KMS-11 (cell line): ENCODE results near the gene MSANTD1.

Source experiments
- H2AFZ ChIP-seq: fragments of 200-600 bp; sonication (generic); 2 replicates; pipeline ENCODE4 v1.6.1; 2016; ENCODE audit warnings: antibody characterized with exemption, mixed run types, low read depth
- H3K27ac ChIP-seq: fragments of 200-600 bp; sonication (generic); 2 replicates; pipeline ENCODE4 v1.6.1; 2016; ENCODE audit warnings: mild to moderate bottlenecking, mixed run types
- H3K27me3 ChIP-seq: fragments of 200-600 bp; sonication (generic); 2 replicates; pipeline ENCODE4 v1.6.1; 2017; ENCODE audit warnings: mild to moderate bottlenecking, low read depth, mixed run types, moderate library complexity; ENCODE audit not compliant: insufficient read depth
- H3K36me3 ChIP-seq: fragments of 200-600 bp; sonication (generic); 2 replicates; pipeline ENCODE4 v1.6.1; 2017; ENCODE audit warnings: mild to moderate bottlenecking, mixed run types; ENCODE audit not compliant: insufficient read depth
- H3K4me1 ChIP-seq: fragments of 200-600 bp; sonication (generic); 2 replicates; pipeline ENCODE4 v1.6.1; 2016; ENCODE audit warnings: mild to moderate bottlenecking, low read depth, mixed run types; ENCODE audit not compliant: poor library complexity, severe bottlenecking
- H3K4me2 ChIP-seq: fragments of 200-600 bp; sonication (generic); 2 replicates; pipeline ENCODE4 v1.7.0; 2016; ENCODE audit warnings: mild to moderate bottlenecking, mixed run types
- H3K4me3 ChIP-seq: fragments of 200-600 bp; sonication (generic); IDR thresholded peaks from 2 replicates; pipeline ENCODE4 v1.6.1; 2017; ENCODE audit warnings: low read depth, low read length, mixed read lengths; ENCODE audit not compliant: insufficient read depth
- H3K79me2 ChIP-seq: fragments of 200-600 bp; sonication (generic); 2 replicates; pipeline ENCODE4 v1.6.1; 2016; ENCODE audit warnings: low read depth, mixed run types; ENCODE audit not compliant: insufficient read depth
- H3K9ac ChIP-seq: fragments of 200-600 bp; sonication (generic); 2 replicates; pipeline ENCODE4 v1.6.1; 2016; ENCODE audit warnings: mild to moderate bottlenecking, mixed run types
- H4K20me1 ChIP-seq: fragments of 200-600 bp; sonication (generic); 2 replicates; pipeline ENCODE4 v1.6.1; 2016; ENCODE audit warnings: mild to moderate bottlenecking, mixed run types; ENCODE audit not compliant: insufficient read depth
- TF ChIP-seq, protein P1 (sequence below): fragments of 200-600 bp; sonication (generic); conservative IDR thresholded peaks from 2 replicates; pipeline ENCODE4 v1.6.1; 2017; ENCODE audit warnings: low read depth, mild to moderate bottlenecking, antibody characterized with exemption, low read length, moderate library complexity, mixed read lengths

Gene MSANTD1

DNA sequence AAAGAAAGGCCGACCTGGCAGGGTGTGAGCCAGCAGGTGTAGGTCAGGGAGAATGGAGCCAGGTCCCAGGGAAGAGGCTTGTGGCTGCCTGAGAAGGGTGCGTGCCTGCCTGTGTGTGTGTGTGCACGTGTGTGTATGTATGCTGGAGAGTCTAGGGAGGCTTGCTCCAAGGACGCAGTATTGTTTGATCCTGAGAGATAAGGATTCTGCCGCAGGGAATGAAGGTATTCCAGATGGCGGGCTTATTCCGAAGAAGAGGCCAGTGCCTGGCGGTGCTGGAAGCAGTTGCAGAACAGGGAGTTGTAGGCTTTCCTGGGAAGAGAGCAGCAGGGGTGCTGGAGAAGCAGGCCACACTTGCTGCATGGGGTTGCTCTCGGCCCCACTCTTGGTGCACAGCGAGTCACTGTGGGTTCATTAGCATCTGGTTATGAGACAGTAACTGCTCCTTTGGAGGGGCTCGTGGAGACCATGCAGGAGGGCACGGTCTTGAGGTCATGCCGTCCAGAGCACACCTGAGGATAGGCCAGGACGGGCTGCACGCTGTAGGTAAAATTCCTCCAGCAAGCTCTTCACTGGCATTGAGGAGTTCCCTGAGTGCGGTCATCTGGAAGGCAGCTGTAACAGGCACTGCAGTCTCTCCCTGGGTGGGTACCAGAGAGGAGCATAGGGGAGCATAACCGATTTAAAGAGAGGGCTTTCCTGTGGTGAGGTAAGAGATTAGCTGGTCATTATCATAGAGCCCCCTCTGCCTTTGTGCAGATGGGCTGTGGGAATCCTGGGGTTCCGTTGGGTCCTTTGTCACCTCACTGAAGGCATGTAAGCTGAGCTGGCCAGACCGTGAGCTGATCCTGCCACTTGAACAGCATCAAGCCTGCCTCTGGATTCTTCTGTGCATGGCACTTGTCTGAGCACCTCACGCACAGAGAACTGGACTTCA lies 29.9 kb upstream of the MSANTD1 start:
- H3K4me1 ChIP-seq = no peaks in the 10 kb centered on the region
- no peak overlapping the region for H3K27ac ChIP-seq
- no peak overlapping the region for H2AFZ ChIP-seq
- H3K79me2 ChIP-seq = no peaks in the 10 kb centered on the region
- H3K27me3 ChIP-seq = no peaks in the 10 kb centered on the region
- no peak overlapping the region for H3K4me3 ChIP-seq
- TF ChIP-seq, protein P1, sequence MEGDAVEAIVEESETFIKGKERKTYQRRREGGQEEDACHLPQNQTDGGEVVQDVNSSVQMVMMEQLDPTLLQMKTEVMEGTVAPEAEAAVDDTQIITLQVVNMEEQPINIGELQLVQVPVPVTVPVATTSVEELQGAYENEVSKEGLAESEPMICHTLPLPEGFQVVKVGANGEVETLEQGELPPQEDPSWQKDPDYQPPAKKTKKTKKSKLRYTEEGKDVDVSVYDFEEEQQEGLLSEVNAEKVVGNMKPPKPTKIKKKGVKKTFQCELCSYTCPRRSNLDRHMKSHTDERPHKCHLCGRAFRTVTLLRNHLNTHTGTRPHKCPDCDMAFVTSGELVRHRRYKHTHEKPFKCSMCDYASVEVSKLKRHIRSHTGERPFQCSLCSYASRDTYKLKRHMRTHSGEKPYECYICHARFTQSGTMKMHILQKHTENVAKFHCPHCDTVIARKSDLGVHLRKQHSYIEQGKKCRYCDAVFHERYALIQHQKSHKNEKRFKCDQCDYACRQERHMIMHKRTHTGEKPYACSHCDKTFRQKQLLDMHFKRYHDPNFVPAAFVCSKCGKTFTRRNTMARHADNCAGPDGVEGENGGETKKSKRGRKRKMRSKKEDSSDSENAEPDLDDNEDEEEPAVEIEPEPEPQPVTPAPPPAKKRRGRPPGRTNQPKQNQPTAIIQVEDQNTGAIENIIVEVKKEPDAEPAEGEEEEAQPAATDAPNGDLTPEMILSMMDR = no peak
- no peak overlapping the region for H3K9ac ChIP-seq
- peaks cover 3% of the 10 kb centered on the region; the same call in 1 of the 2 replicates for H3K36me3 ChIP-seq
- no peaks in the 10 kb centered on the region for H4K20me1 ChIP-seq
- H3K4me2 ChIP-seq = no peak overlapping the region

DNA sequence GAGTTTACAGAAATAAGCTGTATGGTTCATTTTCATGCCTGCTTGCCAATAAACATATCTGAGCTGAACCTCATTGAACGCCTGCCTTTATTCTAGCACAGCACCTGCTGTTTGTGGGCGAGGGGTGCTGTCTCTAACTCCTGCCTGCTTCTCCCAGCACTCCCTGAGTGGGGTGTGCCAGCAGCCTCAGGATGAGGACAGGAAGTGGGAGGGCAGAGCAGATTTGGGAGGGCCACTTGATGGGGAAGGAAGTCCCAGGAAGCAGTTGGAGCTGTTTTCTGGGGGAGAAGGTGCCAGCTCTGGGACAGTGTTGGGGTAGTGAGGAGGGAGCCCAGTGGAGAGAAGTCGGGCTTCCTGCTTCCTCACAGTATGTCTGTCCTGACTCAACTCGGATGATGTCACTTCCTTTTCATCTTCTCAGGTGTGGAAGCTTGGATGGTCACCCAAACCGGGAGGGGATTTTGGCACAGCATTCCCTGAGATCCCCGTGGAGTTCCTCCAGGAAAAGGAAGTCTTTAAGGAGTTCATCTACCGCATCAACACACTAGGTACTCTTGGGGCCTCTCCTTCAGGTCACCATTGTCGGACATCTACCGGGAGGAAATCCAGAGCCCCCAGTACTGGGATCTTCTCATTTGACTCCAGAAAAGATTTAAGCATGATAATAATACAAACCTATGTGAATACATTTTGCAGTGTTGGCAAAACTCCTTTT lies 29.0 kb upstream of the MSANTD1 start:
- H3K79me2 ChIP-seq = no peaks in the 10 kb centered on the region
- no peaks in the 10 kb centered on the region for H4K20me1 ChIP-seq
- TF ChIP-seq, protein P1 = no peak
- no peak overlapping the region for H3K9ac ChIP-seq
- no peak overlapping the region for H2AFZ ChIP-seq
- H3K27ac ChIP-seq = no peak overlapping the region
- H3K36me3 ChIP-seq = peaks cover 3% of the 10 kb centered on the region; the same call in 1 of the 2 replicates
- H3K27me3 ChIP-seq = no peaks in the 10 kb centered on the region
- no peak overlapping the region for H3K4me2 ChIP-seq
- H3K4me1 ChIP-seq = no peaks in the 10 kb centered on the region
- H3K4me3 ChIP-seq = no peak overlapping the region

DNA sequence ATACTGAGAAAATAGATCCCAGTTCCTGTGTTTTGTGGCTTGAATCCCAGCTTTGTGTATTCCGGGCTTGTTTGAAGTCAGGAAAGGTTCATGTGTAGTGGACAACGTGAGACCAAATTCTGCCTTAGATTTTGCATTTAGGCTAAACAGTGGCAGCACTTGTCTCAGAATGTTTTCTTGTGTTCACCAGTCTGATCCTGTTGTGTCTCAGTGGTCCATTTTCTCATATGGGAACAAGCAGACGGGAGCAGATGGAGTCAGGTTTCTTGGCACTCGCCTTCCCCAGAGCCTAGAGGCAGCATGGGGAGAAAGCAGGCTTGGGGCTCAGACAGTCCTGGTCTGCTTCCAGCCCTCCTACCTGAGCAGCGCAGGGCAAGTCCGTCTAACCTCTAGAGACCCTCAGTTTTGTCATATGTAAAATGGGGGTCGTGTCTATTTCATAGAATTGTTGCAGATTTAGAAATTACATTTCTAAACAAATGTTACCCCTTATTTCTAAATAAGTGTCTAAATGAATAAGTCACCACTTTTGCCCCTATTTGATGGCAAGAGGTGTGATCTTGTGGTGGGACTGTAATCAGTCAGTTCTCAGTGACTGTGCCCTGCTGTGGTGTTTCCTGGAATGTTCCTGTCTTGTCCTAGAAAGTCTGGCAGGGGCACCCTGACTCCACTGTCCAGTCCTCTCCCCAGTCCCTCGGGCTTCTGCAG lies 28.3 kb upstream of the MSANTD1 start:
- Histone ChIP-seq H3K79me2 (no peaks in the 10 kb centered on the region), H3K9ac (no peak overlapping the region), H3K4me1 (no peaks in the 10 kb centered on the region), H3K4me2 (no peak overlapping the region), H3K27ac (no peak overlapping the region), H3K4me3 (no peak overlapping the region), H3K27me3 (no peaks in the 10 kb centered on the region), H4K20me1 (no peaks in the 10 kb centered on the region), H2AFZ (no peak overlapping the region), H3K36me3 (peaks cover 3% of the 10 kb centered on the region; the same call in 1 of the 2 replicates)
- TF ChIP-seq, protein P1 = no peak

DNA sequence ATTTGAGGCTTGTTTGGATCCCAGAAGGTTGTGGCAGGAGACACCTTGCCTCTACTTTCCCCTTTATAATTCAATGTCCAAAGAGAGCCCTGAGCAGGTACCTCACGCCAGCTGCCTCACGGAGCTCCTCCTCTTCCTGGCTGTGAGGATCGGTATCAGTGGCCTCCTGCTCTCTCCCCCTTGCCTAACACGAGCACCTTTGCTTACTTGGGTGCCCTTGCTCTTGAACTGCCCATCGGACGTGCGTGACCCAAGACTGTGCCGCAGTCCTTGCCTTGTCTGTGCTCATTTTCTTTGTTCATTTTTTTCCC lies 27.8 kb upstream of the MSANTD1 start:
- H2AFZ ChIP-seq = no peak overlapping the region
- no peaks in the 10 kb centered on the region for H4K20me1 ChIP-seq
- H3K36me3 ChIP-seq = peaks cover 3% of the 10 kb centered on the region; the same call in 1 of the 2 replicates
- H3K4me1 ChIP-seq = no peaks in the 10 kb centered on the region
- no peak overlapping the region for H3K4me3 ChIP-seq
- H3K27me3 ChIP-seq = no peaks in the 10 kb centered on the region
- TF ChIP-seq, protein P1 = no peak
- H3K27ac ChIP-seq = no peak overlapping the region
- no peak overlapping the region for H3K4me2 ChIP-seq
- H3K9ac ChIP-seq = no peak overlapping the region
- no peaks in the 10 kb centered on the region for H3K79me2 ChIP-seq
